GM23338 (cell line): ENCODE data around the gene MIDN. TPM values are rescaled to one million over a fixed set of nuclear protein-coding genes. Genes with fewer than 3 reads are reported as not detected.

Experiments
- ATAC-seq: fragments of 200-7000 bp; cut with Tn5 transposase; 3 replicates; pipeline ENCODE4 v1.9.1; 2020
- DNase-seq: peaks from one replicate; pipeline ENCODE4 v3.0.0-alpha.2; 2015; ENCODE audit warnings: low spot score
- H2AFZ ChIP-seq: fragments of 200-600 bp; sonication (generic); 2 replicates; pipeline ENCODE4 v1.8.0; 2016; ENCODE audit warnings: antibody characterized with exemption, mild to moderate bottlenecking, moderate library complexity
- H3F3A ChIP-seq: fragments of 200-600 bp; sonication (generic); replicated peaks from 2 replicates; pipeline ENCODE4 v1.8.0; 2017; ENCODE audit warnings: antibody characterized with exemption, mixed run types, low read depth
- H3K27ac ChIP-seq: fragments of 200-600 bp; sonication (generic); 2 replicates; pipeline ENCODE4 v1.6.1; 2016; ENCODE audit warnings: low read depth
- H3K27me3 ChIP-seq: fragments of 200-600 bp; sonication (generic); 2 replicates; pipeline ENCODE4 v1.8.0; 2016; ENCODE audit warnings: mild to moderate bottlenecking, mixed run types, moderate library complexity; ENCODE audit not compliant: insufficient read depth
- H3K36me3 ChIP-seq: fragments of 200-600 bp; sonication (generic); 2 replicates; pipeline ENCODE4 v1.8.0; 2016; ENCODE audit warnings: mild to moderate bottlenecking; ENCODE audit not compliant: insufficient read depth
- H3K4me1 ChIP-seq: fragments of 200-600 bp; sonication (generic); 2 replicates; pipeline ENCODE4 v1.8.0; 2016; ENCODE audit warnings: mild to moderate bottlenecking, moderate library complexity; ENCODE audit not compliant: insufficient read depth
- H3K4me2 ChIP-seq: fragments of 200-600 bp; sonication (generic); 2 replicates; pipeline ENCODE4 v1.7.1; 2017; ENCODE audit warnings: mixed run types
- H3K4me3 ChIP-seq: fragments of 200-600 bp; sonication (generic); 2 replicates; pipeline ENCODE4 v1.6.1; 2016; ENCODE audit warnings: mixed run types
- H3K79me2 ChIP-seq: fragments of 200-600 bp; sonication (generic); replicated peaks from 2 replicates; pipeline ENCODE4 v1.8.0; 2017; ENCODE audit warnings: mild to moderate bottlenecking; ENCODE audit not compliant: insufficient read depth
- H3K9me2 ChIP-seq: fragments of 200-600 bp; sonication (generic); 2 replicates; pipeline ENCODE4 v1.8.0; 2017; ENCODE audit not compliant: insufficient read depth
- H4K20me1 ChIP-seq: fragments of 200-600 bp; sonication (generic); replicated peaks from 2 replicates; pipeline ENCODE4 v1.8.0; 2017; ENCODE audit warnings: mild to moderate bottlenecking; ENCODE audit not compliant: insufficient read depth
- H3K27ac Mint-ChIP-seq: 2 replicates; pipeline ENCODE4 v1.8.0; 2020; ENCODE audit warnings: inconsistent platforms, mild to moderate bottlenecking, moderate library complexity, mixed read lengths
- H3K27me3 Mint-ChIP-seq: 3 replicates; pipeline ENCODE4 v1.8.0; 2022; ENCODE audit warnings: low read depth, mild to moderate bottlenecking, moderate library complexity, mixed read lengths, inconsistent platforms; ENCODE audit not compliant: insufficient read depth, poor library complexity
- H3K36me3 Mint-ChIP-seq: 3 replicates; pipeline ENCODE4 v1.8.0; 2021; ENCODE audit warnings: low read depth, mild to moderate bottlenecking, inconsistent platforms, moderate library complexity, mixed read lengths
- H3K4me1 Mint-ChIP-seq: 3 replicates; pipeline ENCODE4 v1.8.0; 2020; ENCODE audit warnings: mild to moderate bottlenecking, inconsistent platforms, mixed read lengths
- H3K4me3 Mint-ChIP-seq: 3 replicates; pipeline ENCODE4 v1.8.0; 2021; ENCODE audit warnings: moderate library complexity, mild to moderate bottlenecking, inconsistent platforms, mixed read lengths
- H3K9me3 Mint-ChIP-seq: 3 replicates; pipeline ENCODE4 v1.8.0; 2020; ENCODE audit warnings: moderate library complexity, mild to moderate bottlenecking, inconsistent platforms, mixed read lengths
- CREB1 ChIP-seq: fragments of 250-450 bp; sonication (Bioruptor Pico); IDR thresholded peaks from 2 replicates; pipeline ENCODE4 v1.5.0; 2020; ENCODE audit warnings: low read depth, mild to moderate bottlenecking, moderate library complexity
- CTCF ChIP-seq, 2 experiments: fragments of 200-600 bp in 1 of 2; sonication (generic) in 1 of 2; conservative IDR thresholded peaks; 2 replicates each; pipeline versions ENCODE4 v1.5.1 to v1.6.1; 2016 to 2017; ENCODE audit warnings: antibody characterized with exemption in 2 of 2, low read depth in 2 of 2, mild to moderate bottlenecking in 2 of 2, moderate library complexity in 1 of 2
- ETS1 ChIP-seq: IDR thresholded peaks from 2 replicates; pipeline ENCODE4 v1.6.1; 2016; ENCODE audit warnings: antibody characterized with exemption
- EZH2 ChIP-seq: fragments of 200-600 bp; sonication (generic); IDR thresholded peaks from one replicate; pipeline ENCODE4 v1.8.0; 2017; ENCODE audit warnings: antibody characterized with exemption, mild to moderate bottlenecking, low read depth; ENCODE audit not compliant: unreplicated experiment
- EZH2phosphoT487 ChIP-seq: fragments of 200-600 bp; sonication (generic); IDR thresholded peaks from one replicate; pipeline ENCODE4 v1.8.1; 2018; ENCODE audit warnings: antibody characterized with exemption; ENCODE audit not compliant: unreplicated experiment
- JUNB ChIP-seq: IDR thresholded peaks from one replicate; pipeline ENCODE4 v1.6.1; 2016; ENCODE audit warnings: antibody characterized with exemption; ENCODE audit not compliant: unreplicated experiment
- NANOG ChIP-seq: IDR thresholded peaks from 2 replicates; pipeline ENCODE4 v1.6.1; 2016; ENCODE audit warnings: antibody characterized with exemption, borderline replicate concordance
- POLR2AphosphoS5 ChIP-seq: IDR thresholded peaks from 2 replicates; pipeline ENCODE4 v1.6.1; 2016; ENCODE audit warnings: antibody characterized with exemption, low read depth
- REST ChIP-seq: IDR thresholded peaks from one replicate; pipeline ENCODE4 v1.6.1; 2018; ENCODE audit warnings: antibody characterized with exemption; ENCODE audit not compliant: unreplicated experiment
- STAT1 ChIP-seq: IDR thresholded peaks from one replicate; pipeline ENCODE4 v1.6.1; 2016; ENCODE audit warnings: antibody characterized with exemption; ENCODE audit not compliant: unreplicated experiment
- ZNF114 ChIP-seq: fragments of 250-450 bp; sonication (Bioruptor Pico); IDR thresholded peaks from 2 replicates; pipeline ENCODE4 v1.5.0; 2020; ENCODE audit warnings: mild to moderate bottlenecking, moderate library complexity
- ZNF331 ChIP-seq: fragments of 250-450 bp; sonication (Bioruptor Pico); IDR thresholded peaks from 2 replicates; pipeline ENCODE4 v1.5.0; 2020; ENCODE audit warnings: low read depth, mild to moderate bottlenecking, moderate library complexity
- ZNF462 ChIP-seq: fragments of 250-450 bp; sonication (Bioruptor Pico); IDR thresholded peaks from 2 replicates; pipeline ENCODE4 v1.5.0; 2020; ENCODE audit warnings: mild to moderate bottlenecking, moderate library complexity
- polyA plus RNA-seq: library from polyadenylated mRNA; unstranded; fragments of >200 nt; fragmentation: Nextera tagmentation; extraction: Ambion mirVana; gene quantifications from 2 replicates; pipeline ENCODE4 v1.2.1, GENCODE V29; 2016
- total RNA-seq: library from RNA; depleted of rRNA; stranded (reverse); fragments of >200 nt; shearing (Covaris generic); gene quantifications from 2 replicates; pipeline ENCODE4 v1.2.3, GENCODE V29; 2014

MIDN gene
- total and polyA plus RNA-seq, 2 experiments from 2014 or later = 28.6 to 113 TPM

- no peak for DNase-seq
- Mint-ChIP-seq H3K27me3 (peaks cover 29% of the 10 kb centered on the region), H3K4me1 (peaks cover 40% of the 10 kb centered on the region), H3K9me3 (no peaks in the 10 kb centered on the region; the same call in 1 of the 3 replicates), H3K27ac (peak overlapping the region; percentile 74), H3K36me3 (peaks cover 74% of the 10 kb centered on the region), H3K4me3 (peak overlapping the region; percentile 14; the same call in 1 of the 3 replicates)
- ATAC-seq = no peak
- no peaks in the 10 kb centered on the region for H3K9me2 ChIP-seq
- no peak overlapping the region for H3K4me2 ChIP-seq
- peaks cover 35% of the 10 kb centered on the region for H4K20me1 ChIP-seq
- H3F3A ChIP-seq = peaks cover 56% of the 10 kb centered on the region
- no peaks in the 10 kb centered on the region for H3K27me3 ChIP-seq
- no peak; the same call in 1 of the 2 replicates for TF ChIP-seq POLR2AphosphoS5
- no peak for TF ChIP-seq STAT1
- TF ChIP-seq ZNF114 (CRISPR knock-in tag) = no peak
- TF ChIP-seq REST = no peak
- no peak for TF ChIP-seq CTCF (conservative IDR thresholded peaks at IDR 0.05; ENCODE audit: low read depth in 2 of 2)
- no peak for TF ChIP-seq ZNF462 (CRISPR knock-in tag)
- no peak for TF ChIP-seq ETS1
- no peak for TF ChIP-seq EZH2
- TF ChIP-seq EZH2phosphoT487 = no peak
- no peak for TF ChIP-seq NANOG
- no peak for TF ChIP-seq JUNB
- TF ChIP-seq ZNF331 (CRISPR knock-in tag) = no peak
- TF ChIP-seq CREB1 = no peak
- no peak overlapping the region for H3K4me3 ChIP-seq
- no peak overlapping the region for H2AFZ ChIP-seq
- H3K36me3 ChIP-seq = peaks cover 19% of the 10 kb centered on the region
- 0 out of 2 replicates have a peak overlapping the region, but pooled peaks have one; percentile 55 for H3K27ac ChIP-seq
- H3K4me1 ChIP-seq = peaks cover 25% of the 10 kb centered on the region
- H3K79me2 ChIP-seq = peaks cover 50% of the 10 kb centered on the region
Observed at GRCh38 chr19:1254530-1255185, 6.3 kb downstream of the MIDN start.
